A673 (cell line): ENCODE data around the gene CYBA. TPM values are rescaled to one million over a fixed set of nuclear protein-coding genes. Genes with fewer than 3 reads are reported as not detected.

ENCODE experiments used
- BruUV-seq: library from RNA; stranded (reverse); fragments of 400-500 nt; replicated peaks from 2 replicates; lab custom pipeline; 2021; lab: Mats Ljungman, UMichigan
- CTCF ChIA-PET: fragments of 300-600 bp; sonication (Branson Sonifier 250); formaldehyde crosslinking; loops from one replicate; lab custom pipeline; 2022; ENCODE audit warnings: antibody characterized with exemption; lab: Charles Lee
- POLR2A ChIA-PET: fragments of 300-600 bp; sonication (Branson Sonifier 250); formaldehyde crosslinking; loops from one replicate; lab custom pipeline; 2022; ENCODE audit warnings: antibody characterized with exemption; ENCODE audit not compliant: low non-redundant PET; lab: Charles Lee
- DNase-seq: peaks from one replicate; pipeline ENCODE4 v3.0.0-alpha.2; 2015; ENCODE audit warnings: low spot score
- H3K27ac ChIP-seq: fragments of 200-600 bp; sonication (generic); 2 replicates; pipeline ENCODE4 v1.5.1; 2016; ENCODE audit warnings: mixed run types, low read depth, mild to moderate bottlenecking, mixed read lengths, antibody characterized with exemption, low read length; ENCODE audit not compliant: poor library complexity, severe bottlenecking
- H3K27me3 ChIP-seq: fragments of 200-600 bp; sonication (generic); replicated peaks from 2 replicates; pipeline ENCODE4 v1.6.1; 2017; ENCODE audit warnings: mixed run types, low read depth, mild to moderate bottlenecking, mixed read lengths, antibody characterized with exemption, low read length; ENCODE audit not compliant: insufficient read depth, poor library complexity
- H3K36me3 ChIP-seq: fragments of 200-600 bp; sonication (generic); 2 replicates; pipeline ENCODE4 v1.6.1; 2016; ENCODE audit warnings: mixed run types, mild to moderate bottlenecking, mixed read lengths, antibody characterized with exemption, low read length; ENCODE audit not compliant: insufficient read depth, poor library complexity, severe bottlenecking
- H3K4me1 ChIP-seq: fragments of 200-600 bp; sonication (generic); 2 replicates; pipeline ENCODE4 v1.6.1; 2017; ENCODE audit warnings: mixed run types, mild to moderate bottlenecking, mixed read lengths, antibody characterized with exemption, low read length; ENCODE audit not compliant: insufficient read depth, poor library complexity, severe bottlenecking
- H3K4me3 ChIP-seq: fragments of 200-600 bp; sonication (generic); 2 replicates; pipeline ENCODE4 v1.5.1; 2016; ENCODE audit warnings: low read depth, mixed run types, mild to moderate bottlenecking, mixed read lengths, low read length; ENCODE audit not compliant: poor library complexity, severe bottlenecking
- H3K9me3 ChIP-seq: fragments of 200-600 bp; sonication (generic); 2 replicates; pipeline ENCODE4 v1.6.1; 2016; ENCODE audit warnings: mixed run types, low read depth, mild to moderate bottlenecking, mixed read lengths, antibody characterized with exemption, low read length; ENCODE audit not compliant: poor library complexity, severe bottlenecking
- EZH2 ChIP-seq: fragments of 200-600 bp; sonication (generic); IDR thresholded peaks from 2 replicates; pipeline ENCODE4 v1.6.1; 2017; ENCODE audit warnings: borderline replicate concordance, low read depth, mild to moderate bottlenecking, mixed read lengths, antibody characterized with exemption, low read length; ENCODE audit not compliant: poor library complexity, severe bottlenecking
- intact Hi-C: fragments of 100-400 bp; cut with micrococcal nuclease; formaldehyde crosslinking; loops from one replicate; pipeline ENCODE4 v1.10.0; 2022; ENCODE audit not compliant: unreplicated experiment
- total RNA-seq: library from RNA; stranded (reverse); gene quantifications from 2 replicates; pipeline ENCODE4 v1.2.3, GENCODE V29; 2021
- TF ChIP-seq, protein P1 (sequence below): fragments of 300-800, 200-600 bp; sonication (generic); conservative IDR thresholded peaks from 2 replicates; pipeline ENCODE4 v1.5.1; 2017; ENCODE audit warnings: low read depth, mild to moderate bottlenecking, antibody characterized with exemption, low read length, moderate library complexity, mixed read lengths

CYBA gene
- total RNA-seq, 1 experiment from 2014 or later: 44.7 TPM

DNA sequence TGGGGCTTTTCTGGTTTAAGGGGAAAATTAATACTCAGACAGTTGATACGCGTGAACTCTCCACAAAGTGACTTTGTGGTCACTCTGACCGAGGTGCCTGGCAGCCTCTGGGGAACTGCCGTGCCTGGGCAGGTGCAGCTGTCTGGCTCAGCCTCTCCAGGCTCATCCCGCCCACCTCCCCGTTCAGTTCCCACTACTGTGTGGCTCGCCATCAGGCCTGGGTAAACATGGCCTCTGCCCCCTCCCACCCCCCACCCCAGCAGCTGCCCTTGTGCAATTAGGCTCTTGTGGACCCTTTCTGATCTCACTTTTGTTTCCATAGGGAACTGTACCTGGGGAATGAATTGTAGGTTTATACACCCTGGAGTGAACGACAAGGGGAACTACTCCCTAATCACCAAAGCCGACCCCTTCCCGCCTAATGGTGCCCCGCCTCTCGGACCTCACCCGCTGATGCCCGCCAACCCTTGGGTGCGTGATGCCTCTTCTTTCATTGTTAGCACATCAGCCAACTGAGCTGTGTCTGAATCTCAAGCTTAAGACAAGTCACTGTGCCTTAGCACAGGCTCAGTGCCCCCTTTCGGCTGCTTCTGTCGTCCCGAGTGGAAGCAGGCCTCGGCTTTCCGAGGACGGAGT, 52.9 kb downstream of the CYBA start:
- Histone ChIP-seq H3K9me3 (no peaks in the 10 kb centered on the region), H3K4me1 (no peaks in the 10 kb centered on the region), H3K4me3 (no peak overlapping the region), H3K27me3 (no peaks in the 10 kb centered on the region), H3K36me3 (peaks cover 48% of the 10 kb centered on the region), H3K27ac (no peak overlapping the region)
- CTCF ChIA-PET: no interaction called here
- no peak for TF ChIP-seq EZH2
- TF ChIP-seq, protein P1, sequence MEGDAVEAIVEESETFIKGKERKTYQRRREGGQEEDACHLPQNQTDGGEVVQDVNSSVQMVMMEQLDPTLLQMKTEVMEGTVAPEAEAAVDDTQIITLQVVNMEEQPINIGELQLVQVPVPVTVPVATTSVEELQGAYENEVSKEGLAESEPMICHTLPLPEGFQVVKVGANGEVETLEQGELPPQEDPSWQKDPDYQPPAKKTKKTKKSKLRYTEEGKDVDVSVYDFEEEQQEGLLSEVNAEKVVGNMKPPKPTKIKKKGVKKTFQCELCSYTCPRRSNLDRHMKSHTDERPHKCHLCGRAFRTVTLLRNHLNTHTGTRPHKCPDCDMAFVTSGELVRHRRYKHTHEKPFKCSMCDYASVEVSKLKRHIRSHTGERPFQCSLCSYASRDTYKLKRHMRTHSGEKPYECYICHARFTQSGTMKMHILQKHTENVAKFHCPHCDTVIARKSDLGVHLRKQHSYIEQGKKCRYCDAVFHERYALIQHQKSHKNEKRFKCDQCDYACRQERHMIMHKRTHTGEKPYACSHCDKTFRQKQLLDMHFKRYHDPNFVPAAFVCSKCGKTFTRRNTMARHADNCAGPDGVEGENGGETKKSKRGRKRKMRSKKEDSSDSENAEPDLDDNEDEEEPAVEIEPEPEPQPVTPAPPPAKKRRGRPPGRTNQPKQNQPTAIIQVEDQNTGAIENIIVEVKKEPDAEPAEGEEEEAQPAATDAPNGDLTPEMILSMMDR: no peak
- POLR2A ChIA-PET: no interaction called here
- intact Hi-C loops: no loop called here
- BruUV-seq: no TSS peak
- DNase-seq: no peak

DNA sequence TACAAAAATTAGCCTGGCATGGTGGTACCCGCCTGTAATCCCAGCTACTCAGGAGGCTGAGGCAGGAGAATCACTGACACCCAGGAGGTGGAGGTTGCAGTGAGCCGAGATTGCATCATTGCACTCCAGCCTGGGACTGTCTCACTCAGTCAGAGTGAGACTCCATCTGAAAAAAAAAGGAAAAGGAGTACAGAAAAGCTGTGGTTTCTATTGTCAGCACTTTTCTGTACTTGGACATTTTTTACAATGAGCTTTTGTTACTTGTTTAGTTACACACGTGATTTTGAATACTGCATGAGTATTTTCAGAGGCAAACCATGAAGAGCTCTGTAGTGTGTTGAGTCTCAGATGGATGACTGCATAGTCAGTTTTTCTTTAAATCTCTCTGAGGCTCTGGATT, 54.4 kb downstream of the CYBA start:
- H3K9me3 ChIP-seq: no peaks in the 10 kb centered on the region
- intact Hi-C loops: no loop called here
- H3K4me1 ChIP-seq: no peaks in the 10 kb centered on the region
- H3K36me3 ChIP-seq: peaks cover 37% of the 10 kb centered on the region
- H3K27me3 ChIP-seq: no peaks in the 10 kb centered on the region
- BruUV-seq: no TSS peak
- no peak overlapping the region for H3K4me3 ChIP-seq
- CTCF ChIA-PET: no interaction called here
- POLR2A ChIA-PET: no interaction called here
- no peak for DNase-seq
- TF ChIP-seq, protein P1: no peak
- no peak for TF ChIP-seq EZH2
- no peak overlapping the region for H3K27ac ChIP-seq

DNA sequence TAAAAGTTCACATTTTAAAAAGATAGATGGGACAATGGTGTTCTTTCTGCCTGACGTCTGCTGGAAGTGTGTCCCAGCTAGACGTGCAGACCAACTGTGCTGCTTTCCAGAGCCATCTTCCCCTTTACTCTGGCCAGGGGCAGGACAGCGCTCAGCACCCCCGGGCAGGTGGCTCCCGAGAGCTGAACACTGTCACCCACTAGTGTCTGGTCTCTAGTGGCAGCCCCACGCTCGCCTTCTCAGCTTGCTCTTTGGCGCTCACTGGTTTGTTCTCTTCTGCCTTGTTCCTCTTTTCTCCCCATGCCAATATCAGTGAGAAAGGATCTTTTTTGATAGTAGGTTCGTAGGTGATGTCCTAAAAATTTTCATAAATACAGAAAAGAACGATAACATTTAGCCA, 54.9 kb downstream of the CYBA start:
- TF ChIP-seq, protein P1: no peak
- TF ChIP-seq EZH2: no peak
- Histone ChIP-seq H3K4me3 (no peak overlapping the region), H3K36me3 (peaks cover 34% of the 10 kb centered on the region), H3K27me3 (no peaks in the 10 kb centered on the region), H3K9me3 (no peaks in the 10 kb centered on the region), H3K4me1 (no peaks in the 10 kb centered on the region), H3K27ac (no peak overlapping the region)
- BruUV-seq: no TSS peak
- intact Hi-C loops: no loop called here
- DNase-seq: no peak
- ChIA-PET CTCF (no interaction called here), POLR2A (no interaction called here)
